A549 (cell line): ENCODE data around the gene BCL3. TPM values are rescaled to one million over a fixed set of nuclear protein-coding genes. Genes with fewer than 3 reads are reported as not detected.

Source experiments
- ATOH8 ChIP-seq: fragments of 250-450 bp; sonication (Bioruptor Pico); IDR thresholded peaks from 2 replicates; pipeline ENCODE4 v1.5.0; 2020; ENCODE audit warnings: low read depth, mild to moderate bottlenecking, moderate library complexity
- BHLHE40 ChIP-seq: IDR thresholded peaks from 2 replicates; pipeline ENCODE4 v1.6.1; 2012; ENCODE audit warnings: low read depth, low read length, inconsistent platforms
- CHD2 ChIP-seq: fragments of 150-350 bp; IDR thresholded peaks from 2 replicates; pipeline ENCODE4 v1.6.1; 2014; ENCODE audit warnings: low read length; ENCODE audit not compliant: partially characterized antibody
- CTCF ChIP-seq: fragments of >200 bp; sonication (Bioruptor Twin); formaldehyde crosslinking; IDR thresholded peaks from 3 replicates; pipeline ENCODE4 v1.5.1; 2016
- E2F6 ChIP-seq: IDR thresholded peaks from 2 replicates; pipeline ENCODE4 v1.6.1; 2012; ENCODE audit warnings: low read depth, borderline replicate concordance
- EP300 ChIP-seq, 2 experiments: fragments of >200 bp; sonication (Bioruptor Twin); formaldehyde crosslinking; IDR thresholded peaks; 2 replicates in 1 of 2; 3 replicates in 1 of 2; pipeline ENCODE4 v1.6.1; 2016 to 2017
- ESRRA ChIP-seq: fragments of 150-350 bp; IDR thresholded peaks from 2 replicates; pipeline ENCODE4 v1.6.1; 2014; ENCODE audit warnings: mild to moderate bottlenecking, low read length, borderline replicate concordance
- FOSL2 ChIP-seq, 2 experiments: fragments of 450-650 bp in 1 of 2; fragments of >200 bp in 1 of 2; sonication (Bioruptor Twin) in 1 of 2; formaldehyde crosslinking; IDR thresholded peaks; 2 replicates each; pipeline versions ENCODE4 v1.5.0 to v1.6.1; 2016 to 2020; ENCODE audit warnings: mild to moderate bottlenecking in 1 of 2, moderate library complexity in 1 of 2
- FOXS1 ChIP-seq: fragments of 250-450 bp; sonication (Bioruptor Pico); IDR thresholded peaks from 2 replicates; pipeline ENCODE4 v1.5.0; 2020; ENCODE audit warnings: mild to moderate bottlenecking, moderate library complexity
- HDAC2 ChIP-seq: fragments of 200-600 bp; sonication (generic); IDR thresholded peaks from 2 replicates; pipeline ENCODE4 v1.6.1; 2016
- HEYL ChIP-seq: fragments of 250-450 bp; sonication (Bioruptor Pico); IDR thresholded peaks from 2 replicates; pipeline ENCODE4 v1.8.0; 2021; ENCODE audit warnings: mild to moderate bottlenecking, moderate library complexity
- HOXA7 ChIP-seq: fragments of 250-450 bp; sonication (Bioruptor Pico); IDR thresholded peaks from 2 replicates; pipeline ENCODE4 v1.5.0; 2020; ENCODE audit warnings: mild to moderate bottlenecking, moderate library complexity
- KDM5A ChIP-seq: fragments of 200-600 bp; sonication (generic); IDR thresholded peaks from 2 replicates; pipeline ENCODE4 v1.6.1; 2016; ENCODE audit warnings: antibody characterized with exemption, mild to moderate bottlenecking
- PHF8 ChIP-seq: fragments of 200-600 bp; sonication (generic); IDR thresholded peaks from 2 replicates; pipeline ENCODE4 v1.6.1; 2016; ENCODE audit warnings: low read depth, mild to moderate bottlenecking, antibody characterized with exemption, moderate library complexity, borderline replicate concordance
- REST ChIP-seq: fragments of 200-600 bp; sonication (generic); IDR thresholded peaks from 2 replicates; pipeline ENCODE4 v1.6.1; 2016; ENCODE audit warnings: antibody characterized with exemption, mild to moderate bottlenecking, moderate library complexity
- RNF2 ChIP-seq: fragments of 200-600 bp; sonication (generic); IDR thresholded peaks from 2 replicates; pipeline ENCODE4 v1.6.1; 2016; ENCODE audit warnings: low read depth, mild to moderate bottlenecking, antibody characterized with exemption, moderate library complexity, borderline replicate concordance
- TFCP2L1 ChIP-seq: fragments of 250-450 bp; sonication (Bioruptor Pico); IDR thresholded peaks from 2 replicates; pipeline ENCODE4 v1.5.0; 2021; ENCODE audit warnings: mild to moderate bottlenecking
- TP53 ChIP-seq: fragments of 250-450 bp; sonication (Bioruptor Pico); IDR thresholded peaks from 2 replicates; pipeline ENCODE4 v1.5.0; 2021; ENCODE audit warnings: mild to moderate bottlenecking, moderate library complexity
- polyA plus RNA-seq, 4 experiments: library from polyadenylated mRNA; depleted of rRNA in 3 of 4; stranded (reverse); fragments of >200 nt; fragmentation: RNase III in 1 of 4; extraction: RNeasy Plus Mini Kit Qiagen cat#74134 plus additional on column Dnase treatment in 1 of 4; gene quantifications; 2 replicates in 3 of 4; 3 replicates in 1 of 4; pipeline ENCODE4 v1.2.3, GENCODE V29; 2011 to 2017
- TF ChIP-seq, protein P1 (sequence below): fragments of 450-650 bp; IDR thresholded peaks from 2 replicates; pipeline ENCODE4 v1.6.1; 2014; ENCODE audit warnings: antibody characterized with exemption

BCL3 gene
- polyA plus RNA-seq, 2 of the 4 experiments (the other 2 are of a cell fraction) = 22.6 to 72.1 TPM

DNA sequence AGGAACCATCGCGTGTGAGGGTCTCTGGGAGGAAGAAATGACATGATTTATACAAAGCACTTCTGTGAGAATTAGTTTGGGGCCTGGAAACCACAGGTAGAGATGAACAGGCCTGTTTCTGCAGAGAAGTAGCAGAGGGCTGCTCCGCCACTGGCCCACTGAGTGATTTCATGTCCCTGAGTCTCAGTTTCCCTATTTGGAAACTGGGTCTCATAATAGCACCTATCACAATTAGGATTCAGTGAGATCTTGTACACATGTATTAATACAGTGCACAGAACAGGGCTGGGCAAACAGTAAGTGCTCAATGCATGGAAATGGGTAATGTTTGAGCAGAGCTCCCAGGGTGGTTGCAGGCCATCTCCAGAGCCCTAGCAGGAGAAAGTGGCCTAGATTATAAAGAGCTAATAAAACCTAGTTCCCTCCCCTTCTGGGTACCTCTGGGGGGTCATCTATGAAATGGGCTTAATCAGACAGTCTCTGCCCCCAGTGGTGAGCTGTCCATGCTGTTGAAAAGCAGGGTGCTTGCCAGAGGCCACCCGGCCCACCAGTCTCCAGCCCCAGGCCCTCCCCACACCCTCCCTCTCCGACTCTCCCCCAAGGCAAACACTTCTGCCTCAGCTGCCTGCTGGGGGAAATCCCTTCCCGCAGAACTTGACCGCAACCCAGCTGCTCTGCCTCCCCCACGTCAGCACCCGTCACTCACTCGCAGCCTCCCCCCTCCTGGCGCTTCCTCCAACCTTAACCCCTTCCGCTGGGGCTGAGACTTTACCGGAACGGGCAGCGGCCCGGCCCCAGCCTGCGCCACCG is 4.5 kb downstream of the BCL3 start (continued):
- TF ChIP-seq EP300 (IDR thresholded peaks at IDR 0.05) (peak; percentile 78 to 92; a peak in 4 of 5 replicates), TFCP2L1 (peak; percentile 90; the same call in 1 of the 2 replicates), FOSL2 (IDR thresholded peaks at IDR 0.05) (peak; percentile 44; the same call in 1 of the 2 replicates), FOSL2 (CRISPR knock-in tag; IDR thresholded peaks at IDR 0.05) (peak; percentile 79), ATOH8 (CRISPR knock-in tag) (peak; percentile 99), ESRRA (no peak), PHF8 (no peak), HDAC2 (no peak), FOXS1 (CRISPR knock-in tag) (no peak), E2F6 (0 out of 2 replicates have a peak, but pooled peaks have one; percentile 33), TP53 (CRISPR knock-in tag) (peak; percentile 56; the same call in 1 of the 2 replicates), KDM5A (no peak), HEYL (CRISPR knock-in tag) (no peak), HOXA7 (peak; percentile 91; the same call in 1 of the 2 replicates), CHD2 (peak; percentile 12), REST (no peak), BHLHE40 (no peak), CTCF (no peak), RNF2 (no peak)
- TF ChIP-seq, protein P1, sequence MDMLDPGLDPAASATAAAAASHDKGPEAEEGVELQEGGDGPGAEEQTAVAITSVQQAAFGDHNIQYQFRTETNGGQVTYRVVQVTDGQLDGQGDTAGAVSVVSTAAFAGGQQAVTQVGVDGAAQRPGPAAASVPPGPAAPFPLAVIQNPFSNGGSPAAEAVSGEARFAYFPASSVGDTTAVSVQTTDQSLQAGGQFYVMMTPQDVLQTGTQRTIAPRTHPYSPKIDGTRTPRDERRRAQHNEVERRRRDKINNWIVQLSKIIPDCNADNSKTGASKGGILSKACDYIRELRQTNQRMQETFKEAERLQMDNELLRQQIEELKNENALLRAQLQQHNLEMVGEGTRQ = no peak
